ENCODE measurements around the gene CPT1C. TPM values are rescaled to one million over a fixed set of nuclear protein-coding genes. Genes with fewer than 3 reads are reported as not detected.

CPT1C gene
- total and polyA plus RNA-seq, 11 donors = 1.00 to 6.0 (median 2.2) TPM

DNA sequence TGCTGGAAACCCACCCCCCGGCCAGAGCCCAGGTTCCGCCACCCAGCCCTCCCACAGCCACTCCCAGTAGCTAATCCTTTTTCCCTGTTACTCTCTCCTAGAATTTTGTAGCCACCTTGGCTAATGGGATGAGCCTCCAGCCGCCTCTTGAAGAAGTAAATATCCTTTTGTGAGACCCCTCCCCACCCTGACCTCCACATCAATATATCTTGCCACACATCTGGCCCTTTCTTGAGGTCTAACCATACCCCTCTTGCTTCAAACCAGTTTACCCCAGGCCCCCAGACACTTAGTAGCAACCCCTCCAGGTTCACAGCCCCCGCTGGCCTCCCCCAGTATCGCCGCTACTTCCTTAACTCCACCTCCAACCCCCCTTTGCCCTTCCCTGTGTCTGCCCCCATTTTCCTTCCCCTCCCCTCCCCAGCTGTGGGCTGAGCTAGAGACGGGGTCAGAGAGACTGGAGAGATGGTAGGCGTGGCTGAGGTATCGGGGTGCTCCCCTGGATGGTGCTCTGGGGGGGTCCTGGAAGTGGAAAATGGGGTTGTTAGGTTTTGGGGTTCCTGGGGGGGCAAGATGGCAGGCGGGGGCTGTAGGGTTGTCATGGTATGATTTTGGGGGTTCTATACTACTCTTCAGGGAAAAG lies 11.0 kb upstream of the CPT1C start:
- Histone ChIP-seq H3K9me3 (no peaks in the 10 kb centered on the region), H3K27me3 (no peaks in the 10 kb centered on the region), H3K27ac (peak overlapping the region in 10 of 12 donors; percentile 27 to 100 (median 72)), H3K36me3 (peaks cover 0 to 42% (median 40%) of the 10 kb centered on the region in 9 donors), H3K4me1 (peaks cover 0 to 62% (median 37%) of the 10 kb centered on the region in 12 donors), H3K4me3 (peak overlapping the region in 4 of 12 donors; percentile 18 to 40 (median 36))
- DNase-seq (no peak), ATAC-seq (no peak)
- intact Hi-C loops (cut with DNase I) = loop anchor here in 7 of 10 donors (2.0 to 10.0 kb wide), 12 partner anchors 85 to 285 kb away; partner anchors contain the start of genes PRR12 (in 3 of the 7), PNKP (in 2 of the 7), RPS11 (in 2 of the 7) and AP2A1 (in 1 of the 7)
- whole genome bisulfite sequencing, 4 donors = 54 to 62% (median 58%) methylated on average over 10 of the region's 10 CpGs
- TF ChIP-seq, protein P1, sequence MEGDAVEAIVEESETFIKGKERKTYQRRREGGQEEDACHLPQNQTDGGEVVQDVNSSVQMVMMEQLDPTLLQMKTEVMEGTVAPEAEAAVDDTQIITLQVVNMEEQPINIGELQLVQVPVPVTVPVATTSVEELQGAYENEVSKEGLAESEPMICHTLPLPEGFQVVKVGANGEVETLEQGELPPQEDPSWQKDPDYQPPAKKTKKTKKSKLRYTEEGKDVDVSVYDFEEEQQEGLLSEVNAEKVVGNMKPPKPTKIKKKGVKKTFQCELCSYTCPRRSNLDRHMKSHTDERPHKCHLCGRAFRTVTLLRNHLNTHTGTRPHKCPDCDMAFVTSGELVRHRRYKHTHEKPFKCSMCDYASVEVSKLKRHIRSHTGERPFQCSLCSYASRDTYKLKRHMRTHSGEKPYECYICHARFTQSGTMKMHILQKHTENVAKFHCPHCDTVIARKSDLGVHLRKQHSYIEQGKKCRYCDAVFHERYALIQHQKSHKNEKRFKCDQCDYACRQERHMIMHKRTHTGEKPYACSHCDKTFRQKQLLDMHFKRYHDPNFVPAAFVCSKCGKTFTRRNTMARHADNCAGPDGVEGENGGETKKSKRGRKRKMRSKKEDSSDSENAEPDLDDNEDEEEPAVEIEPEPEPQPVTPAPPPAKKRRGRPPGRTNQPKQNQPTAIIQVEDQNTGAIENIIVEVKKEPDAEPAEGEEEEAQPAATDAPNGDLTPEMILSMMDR (IDR thresholded peaks at IDR 0.05) = no peak
- no peak for TF ChIP-seq POLR2A (IDR thresholded peaks at IDR 0.05)

DNA sequence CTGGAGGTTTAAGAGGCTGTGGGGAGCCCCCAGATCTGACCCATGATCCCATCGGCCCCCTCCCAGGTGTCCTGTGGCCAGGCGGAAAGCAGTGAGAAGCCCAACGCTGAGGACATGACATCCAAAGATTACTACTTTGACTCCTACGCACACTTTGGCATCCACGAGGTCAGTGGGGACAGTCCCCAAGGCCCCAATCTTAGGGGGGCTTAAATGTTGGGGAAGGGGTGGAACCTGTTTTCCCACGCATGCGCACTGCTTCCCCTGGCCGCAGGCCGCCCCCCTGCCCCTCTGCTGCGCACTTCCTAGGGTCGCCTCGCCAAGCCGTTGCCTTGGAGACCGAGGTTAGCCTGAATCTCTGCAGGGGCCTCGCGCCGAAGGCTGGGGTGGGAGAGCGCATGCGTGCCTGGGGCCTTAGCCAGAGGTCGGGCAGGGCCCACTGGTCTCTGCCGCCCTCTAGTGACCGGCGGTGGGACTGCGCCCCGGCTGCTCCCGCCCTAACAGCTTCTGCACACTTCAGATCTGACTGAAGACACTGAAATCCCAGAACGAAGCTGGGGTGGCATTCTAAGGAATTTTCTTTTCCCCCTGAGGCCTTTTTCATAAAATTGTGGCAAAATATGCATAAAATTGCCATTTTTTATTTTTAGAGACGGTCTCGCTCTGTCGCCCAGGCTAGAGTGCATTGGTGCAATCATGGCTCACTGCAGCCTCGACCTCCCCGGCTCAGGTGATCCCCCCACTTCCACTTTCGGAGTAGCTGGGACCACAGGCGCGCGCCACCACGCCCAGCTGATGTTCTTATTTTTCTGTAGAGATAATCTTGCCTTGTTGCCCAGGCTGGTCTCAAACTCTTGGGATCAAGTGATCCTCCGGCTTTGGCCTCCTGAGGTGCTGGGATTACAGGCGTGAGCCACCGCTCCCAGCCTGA lies 10.2 kb upstream of the CPT1C start:
- no peaks in the 10 kb centered on the region for H3K27me3 ChIP-seq
- H3K4me1 ChIP-seq = peaks cover 0 to 62% (median 37%) of the 10 kb centered on the region in 12 donors
- WGBS, 4 donors = 31 to 39% (median 34%) methylated on average over 32 to 40 of the region's 40 CpGs
- no peaks in the 10 kb centered on the region for H3K9me3 ChIP-seq
- peaks cover 0 to 50% (median 48%) of the 10 kb centered on the region in 9 donors for H3K36me3 ChIP-seq
- H3K4me3 ChIP-seq = peak overlapping the region in 8 of 12 donors; percentile 9 to 40 (median 28)
- DNase-seq (peak; percentile 86 to 96 (median 92)), ATAC-seq (peak in 3 of 4 donors; percentile 3 to 19 (median 3))
- intact Hi-C loops (cut with DNase I) = loop anchor here in 2 of 10 donors (2.0 to 10.0 kb wide), 2 partner anchors 128 to 286 kb away; no protein-coding TSS in a partner anchor
- H3K27ac ChIP-seq = peak overlapping the region in 11 of 12 donors; percentile 24 to 98 (median 66)
- TF ChIP-seq, protein P1 (IDR thresholded peaks at IDR 0.05) = peak; percentile 99 to 100 (median 100)
- TF ChIP-seq POLR2A (IDR thresholded peaks at IDR 0.05) = no peak

DNA sequence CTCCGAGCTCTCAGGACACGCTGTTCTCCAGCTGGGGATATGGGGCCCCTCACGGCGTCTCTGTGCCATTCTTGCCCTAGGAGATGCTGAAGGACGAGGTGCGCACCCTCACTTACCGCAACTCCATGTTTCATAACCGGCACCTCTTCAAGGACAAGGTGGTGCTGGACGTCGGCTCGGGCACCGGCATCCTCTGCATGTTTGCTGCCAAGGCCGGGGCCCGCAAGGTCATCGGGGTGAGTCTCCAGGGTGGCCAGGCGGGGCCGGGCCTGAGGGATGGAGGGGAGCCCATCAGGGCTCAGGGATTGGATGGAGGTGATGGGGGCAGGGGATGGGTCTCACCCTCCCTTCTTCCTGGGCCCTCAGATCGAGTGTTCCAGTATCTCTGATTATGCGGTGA lies 9.1 kb upstream of the CPT1C start:
- H3K4me3 ChIP-seq = no peak overlapping the region
- ATAC-seq (no peak), DNase-seq (no peak)
- no peaks in the 10 kb centered on the region for H3K27me3 ChIP-seq
- H3K27ac ChIP-seq = no peak overlapping the region
- 72 to 84% (median 82%) methylated on average over 16 to 19 of the region's 19 CpGs for WGBS, 4 donors
- no peaks in the 10 kb centered on the region for H3K9me3 ChIP-seq
- H3K4me1 ChIP-seq = peaks cover 0 to 61% (median 34%) of the 10 kb centered on the region in 12 donors
- intact Hi-C loops (cut with DNase I) = loop anchor here in 2 of 10 donors (2.0 to 10.0 kb wide), 2 partner anchors 127 to 287 kb away; no protein-coding TSS in a partner anchor
- peaks cover 0 to 60% (median 57%) of the 10 kb centered on the region in 9 donors for H3K36me3 ChIP-seq
- TF ChIP-seq POLR2A (IDR thresholded peaks at IDR 0.05) = no peak
- TF ChIP-seq, protein P1 (IDR thresholded peaks at IDR 0.05) = no peak
